PC-9 (cell line): ENCODE measurements around the gene TMEM132D. TPM values are rescaled to one million over a fixed set of nuclear protein-coding genes. Genes with fewer than 3 reads are reported as not detected.
"Not testable (repeated sequence)": the region's sequence is repeated elsewhere in the genome, so short reads cannot be mapped to it uniquely, and the experiment has no call there.

Experiments used
- BruUV-seq: library from RNA; stranded (reverse); fragments of 400-500 nt; replicated peaks from 2 replicates; lab custom pipeline; 2021; lab: Mats Ljungman, UMichigan
- CTCF ChIA-PET: fragments of 300-600 bp; sonication (Branson Sonifier 250); formaldehyde crosslinking; loops from one replicate; lab custom pipeline; 2022; ENCODE audit warnings: antibody characterized with exemption; lab: Charles Lee
- POLR2A ChIA-PET: fragments of 300-600 bp; sonication (Branson Sonifier 250); formaldehyde crosslinking; loops from one replicate; lab custom pipeline; 2022; ENCODE audit warnings: antibody characterized with exemption; ENCODE audit not compliant: unreplicated experiment; lab: Charles Lee
- DNase-seq, 2 experiments: peaks; one replicate each; pipeline versions ENCODE4 v3.0.0 to v3.0.0-alpha.2; 2015 to 2022; ENCODE audit warnings: mixed read lengths in 1 of 2
- H2AFZ ChIP-seq: fragments of 200-600 bp; sonication (generic); 2 replicates; pipeline ENCODE4 v1.8.1; 2017; ENCODE audit warnings: antibody characterized with exemption
- H3F3A ChIP-seq: fragments of 200-600 bp; sonication (generic); 2 replicates; pipeline ENCODE4 v1.8.1; 2017; ENCODE audit warnings: antibody characterized with exemption, mild to moderate bottlenecking, low read depth; ENCODE audit not compliant: insufficient read depth
- H3K27ac ChIP-seq: fragments of 200-600 bp; sonication (generic); 2 replicates; pipeline ENCODE4 v1.6.1; 2016; ENCODE audit warnings: mixed run types
- H3K27me3 ChIP-seq: fragments of 200-600 bp; sonication (generic); 2 replicates; pipeline ENCODE4 v1.6.1; 2016; ENCODE audit warnings: low read depth, mixed run types; ENCODE audit not compliant: insufficient read depth
- H3K36me3 ChIP-seq: fragments of 200-600 bp; sonication (generic); 2 replicates; pipeline ENCODE4 v1.6.1; 2016; ENCODE audit warnings: low read depth, mixed run types
- H3K4me1 ChIP-seq: fragments of 200-600 bp; sonication (generic); replicated peaks from 2 replicates; pipeline ENCODE4 v1.6.1; 2016; ENCODE audit warnings: mixed run types; ENCODE audit not compliant: insufficient read depth
- H3K4me2 ChIP-seq: fragments of 200-600 bp; sonication (generic); 2 replicates; pipeline ENCODE4 v1.6.1; 2017; ENCODE audit warnings: mixed run types
- H3K4me3 ChIP-seq: fragments of 200-600 bp; sonication (generic); 2 replicates; pipeline ENCODE4 v1.6.1; 2016; ENCODE audit warnings: mixed run types
- H3K79me2 ChIP-seq: fragments of 200-600 bp; sonication (generic); 2 replicates; pipeline ENCODE4 v1.6.1; 2017; ENCODE audit warnings: low read depth, mixed run types
- H3K9me2 ChIP-seq: fragments of 200-600 bp; sonication (generic); 2 replicates; pipeline ENCODE4 v1.8.1; 2017; ENCODE audit warnings: mild to moderate bottlenecking; ENCODE audit not compliant: insufficient read depth
- H3K9me3 ChIP-seq: fragments of 200-600 bp; sonication (generic); 2 replicates; pipeline ENCODE4 v1.8.1; 2016; ENCODE audit warnings: low read depth; ENCODE audit not compliant: insufficient read depth
- H4K20me1 ChIP-seq: fragments of 200-600 bp; sonication (generic); 2 replicates; pipeline ENCODE4 v1.8.1; 2017; ENCODE audit not compliant: insufficient read depth
- CTCF ChIP-seq: fragments of 200-600 bp; sonication (generic); conservative IDR thresholded peaks from 2 replicates; pipeline ENCODE4 v1.6.1; 2017; ENCODE audit warnings: mixed run types, antibody characterized with exemption, mild to moderate bottlenecking, moderate library complexity
- EZH2 ChIP-seq: fragments of 200-600 bp; sonication (generic); IDR thresholded peaks from 2 replicates; pipeline ENCODE4 v1.8.0; 2017; ENCODE audit warnings: antibody characterized with exemption, low read depth
- intact Hi-C: fragments of 100-400 bp; cut with micrococcal nuclease; formaldehyde crosslinking; loops from one replicate; pipeline ENCODE4 v1.10.0; 2022; ENCODE audit not compliant: unreplicated experiment
- total RNA-seq: library from RNA; stranded (reverse); gene quantifications from 2 replicates; pipeline ENCODE4 v1.2.3, GENCODE V29; 2021

TMEM132D gene
- total RNA-seq, 1 experiment from 2014 or later = not detected

GRCh38 chr12:129049917-129050316, 853.9 kb downstream of the TMEM132D start:
- TF ChIP-seq EZH2 (no peak), CTCF (no peak)
- Histone ChIP-seq H3K9me3 (no peaks in the 10 kb centered on the region), H2AFZ (no peak overlapping the region), H3K36me3 (no peaks in the 10 kb centered on the region), H3K79me2 (no peaks in the 10 kb centered on the region), H3K4me2 (no peak overlapping the region), H3F3A (no peaks in the 10 kb centered on the region), H3K4me1 (no peaks in the 10 kb centered on the region), H4K20me1 (no peaks in the 10 kb centered on the region), H3K27me3 (no peaks in the 10 kb centered on the region), H3K27ac (no peak overlapping the region), H3K4me3 (no peak overlapping the region), H3K9me2 (no peaks in the 10 kb centered on the region)
- DNase-seq = no peak
- intact Hi-C loops = no loop called here
- BruUV-seq = no TSS peak
- ChIA-PET POLR2A (no interaction called here), CTCF (no interaction called here)

GRCh38 chr12:129043334-129043733, 860.5 kb downstream of the TMEM132D start:
- BruUV-seq, H3K4me3 ChIP-seq, POLR2A ChIA-PET, H3K9me3 ChIP-seq, DNase-seq, H3K9me2 ChIP-seq, H3K27me3 ChIP-seq, H3K4me2 ChIP-seq, H3K4me1 ChIP-seq, H4K20me1 ChIP-seq, H3F3A ChIP-seq, H3K79me2 ChIP-seq, H3K27ac ChIP-seq, intact Hi-C loops, H2AFZ ChIP-seq, CTCF ChIA-PET, H3K36me3 ChIP-seq: not testable (repeated sequence)

DNA sequence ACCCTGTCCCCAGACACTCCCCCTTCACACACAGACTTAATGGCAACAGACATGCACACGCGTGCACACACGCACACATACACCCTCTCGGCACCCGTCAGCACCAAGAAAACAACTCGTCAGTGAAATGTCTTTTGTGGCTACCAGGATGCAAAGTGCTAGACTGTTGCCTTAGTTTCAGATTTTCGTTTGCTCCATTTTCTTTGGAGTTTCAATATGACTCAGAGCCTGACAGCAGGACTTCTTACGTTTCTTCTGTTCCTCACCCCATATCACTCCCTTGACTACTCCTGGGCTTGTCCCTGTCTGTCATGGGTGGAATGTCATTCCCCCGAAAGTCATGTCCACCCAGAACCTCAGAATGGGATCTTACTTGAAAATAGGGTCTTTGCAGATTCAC, 867.7 kb downstream of the TMEM132D start:
- no TSS peak for BruUV-seq
- no peaks in the 10 kb centered on the region for H3K4me1 ChIP-seq
- CTCF ChIA-PET = no interaction called here

More for the DNA sequence above, 867.7 kb downstream of the TMEM132D start:
- Histone ChIP-seq H3K4me2 (no peak overlapping the region), H3K36me3 (no peaks in the 10 kb centered on the region), H2AFZ (no peak overlapping the region), H3K4me3 (no peak overlapping the region), H3K27ac (no peak overlapping the region), H3K9me3 (no peaks in the 10 kb centered on the region), H3F3A (no peaks in the 10 kb centered on the region), H3K79me2 (no peaks in the 10 kb centered on the region), H4K20me1 (no peaks in the 10 kb centered on the region), H3K9me2 (no peaks in the 10 kb centered on the region), H3K27me3 (peaks cover 24% of the 10 kb centered on the region)
- TF ChIP-seq EZH2 (no peak), CTCF (no peak)
- POLR2A ChIA-PET = no interaction called here
- intact Hi-C loops = no loop called here
- DNase-seq = no peak
